ENCODE data around the gene TTLL6. TPM values are rescaled to one million over a fixed set of nuclear protein-coding genes. Genes with fewer than 3 reads are reported as not detected.

The TTLL6 gene
- total and polyA plus RNA-seq, 9 of the 15 experiments (the other 6 are each of a cell fraction or from before 2014, with no cell fraction given): 0.05 TPM; not detected in 8

- ATAC-seq: no peak
- Histone ChIP-seq H3K4me3 (no peak overlapping the region), H3K79me2 (ENCODE audit: control insufficient read depth, insufficient read depth, low read length) (no peaks in the 10 kb centered on the region), H3K4me2 (ENCODE audit: insufficient read depth, low read length) (no peak overlapping the region), H2AFZ (ENCODE audit: low read depth, low read length) (no peak overlapping the region), H3K9me1 (ENCODE audit: control insufficient read depth, insufficient read depth, low read length) (no peaks in the 10 kb centered on the region), H3K36me3 (ENCODE audit: control insufficient read depth, insufficient read depth, low read length) (no peaks in the 10 kb centered on the region), H3K9me3 (replicated peaks; ENCODE audit: control insufficient read depth, insufficient read depth, low read depth, low read length) (no peaks in the 10 kb centered on the region), H3K27ac (ENCODE audit: extremely low read depth, low read depth, low read length) (no peak overlapping the region), H3K4me1 (replicated peaks in 1 of 2; ENCODE audit: control insufficient read depth in 2 of 2, insufficient read depth in 2 of 2, low read length in 2 of 2) (peaks cover 0 to 14% of the 10 kb centered on the region in 2 experiments; a peak in 3 of 5 replicates), H3K9ac (ENCODE audit: insufficient read depth in 1 of 2, low read depth in 2 of 2, low read length in 2 of 2) (no peak overlapping the region), H3K27me3 (ENCODE audit: control insufficient read depth in 2 of 2, insufficient read depth in 2 of 2, low read length in 2 of 2) (peaks cover 59 to 78% of the 10 kb centered on the region in 2 experiments), H4K20me1 (replicated peaks; ENCODE audit: control insufficient read depth, insufficient read depth, low read length) (no peaks in the 10 kb centered on the region; the same call in none of the 2 replicates)
- no peak for DNase-seq (ENCODE audit: extremely low read depth in 1 of 4, low spot score in 3 of 4)
- no TSS peak for BruUV-seq (replicated peaks)
- intact Hi-C loops (cut with micrococcal nuclease) (no loop called here), in situ Hi-C loops (cut with MboI) (no loop called here)
- ChIA-PET POLR2A (interaction anchor here (0.5 to 1.2 kb wide), 5 partner anchors 10 to 523 kb away, joined by 3 read pairs; no protein-coding TSS in a partner anchor), CTCF (ENCODE audit: low intra/inter-chr PET ratio) (no interaction called here)
- no peak for FAIRE-seq
- TF ChIP-seq HNRNPK (IDR thresholded peaks at IDR 0.05; ENCODE audit: low read depth, low read length, poor library complexity, severe bottlenecking): no peak
- no peak for TF ChIP-seq CBX2 (IDR thresholded peaks at IDR 0.05; ENCODE audit: insufficient read depth, low read length, poor library complexity, severe bottlenecking)
- TF ChIP-seq ZNF668 (CRISPR knock-in tag; IDR thresholded peaks at IDR 0.05): no peak
- TF ChIP-seq ZNF280B (CRISPR knock-in tag; IDR thresholded peaks at IDR 0.05): no peak
- TF ChIP-seq RBM15 (IDR thresholded peaks at IDR 0.05; ENCODE audit: insufficient read depth, low read length): no peak
- no peak for TF ChIP-seq CLOCK (CRISPR knock-in tag; IDR thresholded peaks at IDR 0.05; ENCODE audit: borderline replicate concordance)
- no peak for TF ChIP-seq HOXB6 (CRISPR knock-in tag; IDR thresholded peaks at IDR 0.05; ENCODE audit: borderline replicate concordance)
- no peak for TF ChIP-seq MEIS2 (IDR thresholded peaks at IDR 0.05; ENCODE audit: partially characterized antibody)
- TF ChIP-seq ZNF140 (CRISPR knock-in tag; IDR thresholded peaks at IDR 0.05): no peak
- TF ChIP-seq MED1 (CRISPR knock-in tag; IDR thresholded peaks at IDR 0.05; ENCODE audit: borderline replicate concordance): no peak
- no peak for TF ChIP-seq ZHX1 (conservative IDR thresholded peaks at IDR 0.05; ENCODE audit: low read length)
- WGBS (ENCODE audit: insufficient coverage, low coverage, missing lambda C conversion rate): 3% methylated on average over 12 of the region's 14 CpGs
Observed at GRCh38 chr17:48734333-48735061, 82.5 kb downstream of the TTLL6 start.
